HG03457 (cell line): ENCODE measurements around the gene MBD2.

Experiments used
- ATAC-seq: cut with Tn5 transposase; IDR thresholded peaks from one replicate; pipeline ENCODE4 v1.9.1; 2021; ENCODE audit warnings: moderate number of reproducible peaks; ENCODE audit not compliant: unreplicated experiment

MBD2 gene

DNA sequence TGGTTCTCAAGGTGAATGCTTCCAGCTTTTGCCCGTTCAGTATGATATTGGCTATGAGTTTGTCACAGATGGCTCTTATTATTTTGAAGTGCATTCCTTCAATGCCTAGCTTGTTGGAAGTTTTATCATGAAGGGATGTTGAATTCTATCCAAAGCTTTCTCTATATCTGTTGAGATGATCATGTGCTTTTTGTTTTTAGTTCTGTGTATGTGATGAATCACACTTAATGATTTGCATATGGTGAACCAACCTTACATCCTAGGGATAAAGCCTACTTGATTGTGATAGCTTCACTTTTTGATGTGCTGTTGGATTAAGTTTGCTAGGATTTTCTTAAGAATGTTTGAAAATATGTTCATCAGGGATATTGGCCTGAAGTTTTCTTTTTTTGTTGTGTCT is 112.1 kb downstream of the MBD2 start:
- no peak for ATAC-seq

GRCh38 chr18:54109131-54109683 is 115.3 kb downstream of the MBD2 start:
- no peak for ATAC-seq

GRCh38 chr18:54102123-54102522 is 122.3 kb downstream of the MBD2 start:
- no peak for ATAC-seq
